ENCODE results near the gene KATNAL1. TPM values are rescaled to one million over a fixed set of nuclear protein-coding genes. Genes with fewer than 3 reads are reported as not detected.
A peak's percentile ranks its signal among the peaks of the same experiment; 100 is the strongest.
"Not testable (repeated sequence)": the region's sequence is repeated elsewhere in the genome, so short reads cannot be mapped to it uniquely, and the experiment has no call there.

KATNAL1 gene
- polyA plus RNA-seq, 4 donors = 10.7 to 15.9 (median 11.9) TPM

DNA sequence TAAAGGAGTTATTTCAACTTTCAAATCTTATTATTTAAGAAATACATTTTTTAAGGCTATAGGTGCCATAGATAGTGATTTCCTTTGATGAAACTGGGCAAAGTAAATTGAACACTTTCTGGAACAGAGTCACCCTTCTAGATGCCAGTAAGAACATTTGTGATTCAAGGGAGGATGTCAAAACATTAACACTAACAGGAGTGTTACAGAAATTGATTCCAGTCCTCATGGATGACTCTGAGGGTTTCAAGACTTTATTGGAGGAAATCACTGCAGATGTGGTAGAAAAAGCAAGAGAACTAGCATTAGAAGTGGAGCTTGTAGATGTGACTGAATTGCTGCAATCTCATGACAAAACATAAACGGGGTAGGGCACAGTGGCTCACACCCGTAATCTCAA is 12.2 kb downstream of the KATNAL1 start:
- no peak for DNase-seq (ENCODE audit: low read depth in 4 of 4, low spot score in 2 of 4)

DNA sequence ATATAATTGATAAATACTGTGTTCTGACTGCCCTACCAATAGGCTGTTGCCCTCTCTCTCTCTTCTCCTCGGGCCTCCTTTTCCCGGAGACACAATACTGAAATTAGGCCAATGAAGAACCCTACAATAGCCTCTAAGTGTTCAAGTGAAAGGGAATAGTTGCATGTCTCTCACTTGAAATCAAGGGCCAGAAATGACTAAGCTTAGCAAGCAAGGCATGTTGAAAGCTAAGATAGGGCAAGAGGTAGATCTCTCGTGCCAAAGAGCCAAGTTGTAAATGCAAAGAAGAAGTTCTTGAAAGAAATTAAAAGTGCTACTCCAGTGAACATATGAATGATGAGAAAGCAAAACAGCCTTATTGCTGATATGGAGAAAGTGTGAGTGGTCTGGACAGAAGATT is 13.3 kb downstream of the KATNAL1 start:
- no peak for DNase-seq (ENCODE audit: low read depth in 4 of 4, low spot score in 2 of 4)

DNA sequence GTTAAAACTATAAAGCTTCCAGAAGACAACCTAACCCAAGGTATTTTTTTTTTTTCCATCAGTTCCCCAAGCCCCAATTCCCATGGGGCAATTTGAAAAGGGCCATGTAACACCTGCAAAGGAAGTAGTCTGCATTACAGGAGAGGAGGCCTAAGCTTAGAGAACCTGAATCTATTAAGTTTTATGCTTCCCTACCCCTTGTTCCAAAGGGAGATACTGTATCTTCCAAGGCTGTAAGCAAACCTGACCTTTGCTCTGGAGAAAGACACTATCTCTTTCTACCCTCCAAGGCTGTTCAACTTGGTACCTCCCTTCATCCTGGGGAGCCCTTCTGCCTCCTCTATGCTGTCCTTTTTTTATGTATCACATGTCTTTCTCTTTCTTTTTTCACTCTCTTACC is 15.0 kb downstream of the KATNAL1 start:
- no peak for DNase-seq (ENCODE audit: low read depth in 4 of 4, low spot score in 2 of 4)

DNA sequence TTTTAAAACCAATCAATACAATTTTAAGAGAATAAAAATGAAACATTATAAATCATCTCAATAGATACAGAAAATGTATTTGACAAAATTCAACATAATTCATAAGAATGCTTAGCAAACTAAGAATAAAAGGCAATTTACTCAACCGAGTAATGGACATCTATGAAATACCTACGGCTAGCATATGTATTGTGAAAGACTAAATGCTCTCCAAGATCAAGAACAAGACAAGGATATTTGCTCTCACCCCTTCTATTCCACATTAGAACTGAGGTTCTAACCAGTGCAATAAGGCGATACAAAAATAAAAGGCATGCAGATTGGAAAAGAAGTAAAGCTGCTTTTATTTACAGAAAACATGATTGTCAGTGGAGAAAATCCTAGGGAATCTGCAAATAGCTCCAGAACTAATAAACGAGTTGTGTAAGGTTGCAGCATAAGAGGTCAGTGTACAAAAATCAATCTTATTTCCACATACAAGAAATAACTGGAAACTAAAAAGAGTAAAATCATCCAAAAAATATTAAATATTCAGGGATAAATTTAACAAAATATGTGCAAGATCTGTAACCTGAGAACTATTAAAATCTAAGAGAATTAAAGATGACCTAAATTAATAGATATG is 16.4 kb downstream of the KATNAL1 start:
- no peak for DNase-seq (ENCODE audit: low read depth in 4 of 4, low spot score in 2 of 4)

DNA sequence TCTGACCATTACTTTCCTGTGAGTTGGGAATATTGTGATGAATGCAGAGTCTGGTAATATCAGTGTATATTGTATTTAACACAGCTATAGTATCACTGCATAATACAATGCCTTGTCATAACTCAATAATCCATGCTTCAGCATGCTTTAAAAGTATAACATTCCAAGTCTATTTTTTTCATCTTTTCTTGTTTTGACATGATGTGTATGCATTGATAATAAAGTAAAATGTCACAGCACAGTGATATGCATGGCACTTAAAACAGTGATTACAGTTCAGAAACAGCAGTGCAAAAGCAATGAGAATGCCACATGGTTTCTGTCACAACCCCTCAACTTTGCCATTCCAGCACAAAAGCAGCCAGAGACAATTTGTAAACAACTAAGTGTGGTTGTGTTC is 17.8 kb downstream of the KATNAL1 start:
- DNase-seq (ENCODE audit: low read depth in 4 of 4, low spot score in 2 of 4) = no peak

DNA sequence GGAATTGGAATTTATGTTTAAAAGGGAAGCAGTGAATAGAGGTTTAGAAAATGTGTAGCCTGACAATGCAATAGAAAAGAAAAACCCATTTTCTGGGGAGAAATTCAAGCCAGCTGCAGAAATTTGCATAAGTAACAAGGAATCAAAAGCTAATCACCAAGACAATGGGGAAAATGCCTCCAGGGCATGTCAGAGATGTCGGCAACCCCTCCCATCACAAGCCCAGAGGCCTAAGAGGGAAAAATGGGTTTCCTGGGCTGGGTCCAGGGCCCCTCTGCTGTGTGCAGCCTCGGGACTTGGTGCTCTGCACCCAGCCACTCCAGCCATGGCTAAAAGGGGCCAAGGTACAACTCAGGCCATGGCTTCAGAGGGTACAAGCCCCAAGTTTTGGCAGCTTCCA is 21.3 kb downstream of the KATNAL1 start:
- DNase-seq (ENCODE audit: low read depth in 4 of 4, low spot score in 2 of 4) = not testable (repeated sequence)

DNA sequence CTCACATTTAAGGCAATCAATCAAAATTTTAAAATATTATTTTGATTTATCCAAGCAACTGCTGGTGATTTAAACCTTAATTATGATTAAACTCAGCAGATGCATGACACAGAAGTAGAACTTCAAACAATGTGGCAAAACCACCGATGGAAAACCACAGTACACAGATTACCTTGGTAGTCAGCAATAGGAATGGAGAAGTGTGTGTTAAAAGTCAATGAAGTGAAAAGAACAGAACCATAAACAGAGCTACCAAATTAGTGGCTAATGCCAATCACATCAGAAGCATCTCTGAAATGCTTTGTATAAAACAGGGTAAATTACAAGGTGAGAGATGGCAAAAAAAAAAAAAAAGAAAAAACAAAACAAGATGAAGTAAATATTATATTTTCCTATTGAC is 31.2 kb downstream of the KATNAL1 start:
- DNase-seq (ENCODE audit: low read depth in 4 of 4, low spot score in 2 of 4) = no peak

DNA sequence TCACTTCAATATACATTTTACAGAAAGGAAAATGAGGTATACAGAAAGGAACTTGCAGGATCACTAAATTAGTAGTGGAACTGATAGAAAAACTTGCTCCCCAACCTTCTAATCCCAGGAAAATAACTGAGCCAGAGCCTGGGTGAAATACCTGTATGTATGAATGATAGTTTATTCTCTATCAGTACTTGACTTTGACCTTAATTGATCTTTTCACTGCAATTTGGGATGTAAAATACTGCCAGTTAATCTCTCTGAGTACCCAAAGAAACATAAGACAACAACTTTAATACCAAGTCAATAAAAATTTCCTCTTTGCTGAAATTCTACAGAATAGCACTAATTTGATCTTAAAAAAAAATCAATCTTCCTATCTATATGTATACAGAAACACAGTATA is 33.3 kb downstream of the KATNAL1 start:
- no peak for DNase-seq (ENCODE audit: low read depth in 4 of 4, low spot score in 2 of 4)

DNA sequence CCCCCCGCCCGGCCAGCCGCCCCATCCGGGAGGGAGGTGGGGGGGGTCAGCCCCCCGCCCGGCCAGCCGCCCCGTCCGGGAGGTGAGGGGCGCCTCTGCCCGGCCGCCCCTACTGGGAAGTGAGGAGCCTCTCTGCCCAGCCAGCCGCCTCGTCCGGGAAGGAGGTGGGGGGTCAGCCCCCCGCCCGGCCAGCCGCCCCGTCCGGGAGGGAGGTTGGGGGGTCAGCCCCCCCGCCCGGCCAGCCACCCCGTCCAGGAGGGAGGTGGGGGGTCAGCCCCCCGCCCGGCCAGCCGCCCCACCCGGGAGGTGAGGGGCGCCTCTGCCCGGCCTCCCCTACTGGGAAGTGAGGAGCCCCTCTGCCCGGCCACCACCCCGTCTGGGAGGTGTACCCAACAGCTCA is 37.3 kb downstream of the KATNAL1 start:
- DNase-seq (ENCODE audit: low read depth in 4 of 4, low spot score in 2 of 4) = not testable (repeated sequence)

DNA sequence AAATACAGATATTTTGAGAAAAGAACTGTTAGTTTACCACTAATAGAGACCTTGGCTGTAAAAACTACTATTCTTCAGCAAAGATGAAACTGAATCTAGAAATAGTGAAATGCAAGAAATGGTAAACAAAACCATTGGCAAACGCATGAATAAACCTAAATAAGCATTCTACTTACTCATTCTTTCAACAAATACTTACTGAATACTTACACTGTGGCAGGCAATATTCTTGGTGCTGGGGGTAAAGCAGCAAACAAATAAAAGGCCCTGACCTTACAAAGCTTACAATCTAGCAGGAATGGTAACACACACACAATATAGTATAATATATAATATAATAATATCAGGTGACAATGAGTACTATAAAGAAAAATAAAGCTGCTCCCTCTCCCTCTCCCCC is 38.7 kb downstream of the KATNAL1 start:
- no peak for DNase-seq (ENCODE audit: low read depth in 4 of 4, low spot score in 2 of 4)

DNA sequence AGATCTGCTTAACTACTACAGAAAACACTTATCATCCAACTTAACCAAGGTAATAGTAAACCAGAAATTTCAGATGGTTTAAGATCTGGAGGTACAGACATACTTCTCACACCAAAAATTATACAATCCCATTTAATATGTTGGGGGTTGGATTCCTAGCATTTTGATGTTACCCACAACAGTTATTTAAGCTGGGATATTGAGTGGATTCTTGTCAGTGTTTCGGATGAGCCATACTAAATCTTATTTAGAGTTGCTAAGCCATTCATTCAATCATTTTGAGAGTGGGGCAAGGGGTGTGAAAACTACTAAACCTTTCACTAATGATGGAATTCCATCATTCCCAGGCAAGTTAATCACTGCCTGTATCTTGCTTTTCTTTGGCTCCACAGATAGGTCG is 40.6 kb downstream of the KATNAL1 start:
- no peak for DNase-seq (ENCODE audit: low read depth in 4 of 4, low spot score in 2 of 4)

DNA sequence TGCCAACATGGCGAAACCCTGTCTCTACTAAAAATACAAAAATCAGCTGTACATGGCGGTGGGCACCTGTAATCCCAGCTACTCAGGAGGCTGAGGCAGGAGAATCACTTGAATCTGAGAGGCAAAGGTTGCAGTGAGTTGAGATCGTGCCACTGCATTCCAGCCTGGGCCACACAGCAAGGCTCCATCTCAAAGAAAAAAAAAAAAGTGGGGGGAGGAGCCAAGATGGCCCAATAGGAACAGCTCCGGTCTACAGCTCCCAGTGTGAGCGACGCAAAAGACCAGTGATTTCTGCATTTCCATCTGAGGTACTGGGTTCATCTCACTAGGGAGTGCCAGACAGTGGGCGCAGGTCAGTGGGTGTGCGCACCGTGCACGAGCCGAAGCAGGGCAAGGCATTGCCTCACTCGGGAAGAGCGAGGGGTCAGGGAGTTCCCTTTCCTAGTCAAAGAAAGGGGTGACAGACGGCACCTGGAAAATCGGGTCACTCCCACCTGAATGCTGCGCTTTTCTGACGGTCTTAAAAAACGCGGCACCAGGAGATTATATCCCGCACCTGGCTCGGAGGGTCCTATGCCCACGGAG is 48.1 kb downstream of the KATNAL1 start:
- not testable (repeated sequence) for DNase-seq (ENCODE audit: low read depth in 4 of 4, low spot score in 2 of 4)

DNA sequence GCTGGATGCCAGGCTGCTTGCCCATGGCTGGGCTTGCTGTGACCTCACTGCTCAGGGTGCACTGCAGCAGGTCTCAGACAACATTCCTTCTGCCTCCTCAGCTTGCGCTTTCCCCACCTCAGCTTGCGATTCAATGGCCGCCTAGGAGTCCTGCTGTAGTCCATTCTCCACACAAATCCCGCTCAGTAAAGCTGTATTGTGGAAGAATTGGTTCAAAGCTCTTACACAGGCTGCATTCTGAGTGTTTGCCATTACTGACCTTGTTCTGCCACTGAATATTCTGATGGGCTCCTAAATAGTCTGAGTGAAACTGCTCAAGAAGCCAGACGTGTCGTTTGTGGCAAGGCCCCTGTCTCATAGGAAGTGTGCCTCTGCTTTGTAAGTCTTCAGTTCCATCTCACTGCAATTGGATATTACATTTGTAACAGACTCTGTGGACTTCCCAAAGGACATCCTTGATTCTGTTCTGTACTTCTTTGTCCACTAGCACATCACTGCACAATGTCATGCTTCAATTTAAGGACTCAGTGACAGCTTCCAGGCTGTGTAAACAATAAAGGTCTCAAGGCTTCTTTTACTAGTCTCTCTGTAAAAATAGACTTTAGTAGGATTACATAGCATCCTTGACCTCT is 49.8 kb downstream of the KATNAL1 start:
- DNase-seq (ENCODE audit: low read depth in 4 of 4, low spot score in 2 of 4) = peak in 3 of 4 donors; percentile 18 to 31 (median 31)

DNA sequence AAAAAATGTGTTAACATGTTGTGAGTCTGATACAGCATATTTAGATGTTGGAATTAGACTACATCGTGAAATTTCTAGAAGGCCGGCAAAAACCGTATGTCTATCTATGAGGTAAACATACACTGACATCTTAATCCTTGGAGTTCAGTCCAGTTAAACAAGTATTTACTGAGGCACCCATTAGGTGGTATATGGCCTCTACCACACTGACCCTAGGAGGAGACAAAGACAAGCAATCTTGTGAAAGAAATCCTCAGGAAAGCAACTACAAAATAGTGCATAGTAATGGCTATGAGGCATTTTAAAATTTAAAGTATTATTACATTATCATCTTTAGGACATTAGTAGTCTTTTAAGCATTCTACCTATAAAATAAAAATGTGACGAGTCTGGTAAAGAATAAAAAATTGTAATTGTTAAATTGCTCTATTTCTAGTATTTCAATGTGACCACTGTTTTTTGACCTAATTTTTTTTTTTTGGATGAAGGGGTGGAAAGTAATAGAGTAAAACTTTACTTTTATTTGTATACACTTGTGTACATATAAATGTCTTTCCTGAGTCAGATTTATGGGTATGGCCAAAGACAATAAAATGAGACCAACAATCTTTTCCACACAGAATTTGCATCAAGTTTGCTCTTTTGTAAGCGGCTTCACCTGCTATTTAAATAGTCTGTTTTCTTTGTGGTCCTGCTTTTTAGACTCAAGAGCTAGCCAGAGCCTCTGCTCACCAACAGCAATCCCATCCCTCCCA is 50.5 kb downstream of the KATNAL1 start:
- no peak for DNase-seq (ENCODE audit: low read depth in 4 of 4, low spot score in 2 of 4)

DNA sequence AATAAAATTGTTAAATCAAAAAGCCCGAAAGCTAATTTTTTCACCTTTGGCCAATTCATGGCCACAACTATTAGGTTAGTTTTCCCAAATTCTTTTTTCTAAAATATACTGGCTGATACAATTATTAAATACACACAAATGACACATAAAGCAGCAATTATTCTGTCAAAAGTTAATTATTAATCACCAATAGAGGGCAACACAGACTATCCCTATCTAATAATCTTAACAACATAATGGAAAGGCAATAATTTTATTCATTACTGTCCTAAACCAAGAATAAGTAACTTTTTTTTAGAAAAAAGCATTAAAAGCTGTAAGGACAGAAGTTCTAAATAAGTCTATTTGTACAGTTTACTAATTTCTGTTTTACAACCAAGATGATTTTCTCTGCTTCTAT is 51.7 kb downstream of the KATNAL1 start:
- DNase-seq (ENCODE audit: low read depth in 4 of 4, low spot score in 2 of 4) = no peak

DNA sequence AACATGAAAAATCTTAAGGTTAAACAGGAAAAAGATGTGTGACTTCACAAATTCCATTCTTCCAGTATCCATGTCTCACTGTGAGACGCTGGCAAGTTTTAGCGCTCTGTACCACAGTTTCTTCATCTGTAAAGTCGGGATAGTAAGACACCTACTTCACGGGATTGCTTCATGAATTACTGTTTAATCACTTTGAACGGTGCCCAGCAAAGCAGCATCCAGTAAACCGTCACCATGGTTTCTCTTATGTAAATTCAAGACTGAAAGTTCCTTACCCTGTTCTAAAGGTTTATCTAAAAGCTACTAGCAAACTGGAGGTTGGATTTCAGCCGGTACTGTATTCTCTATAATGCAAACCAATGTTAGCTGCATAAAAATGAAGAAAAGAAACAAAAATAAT is 53.5 kb downstream of the KATNAL1 start:
- DNase-seq (ENCODE audit: low read depth in 4 of 4, low spot score in 2 of 4) = no peak

DNA sequence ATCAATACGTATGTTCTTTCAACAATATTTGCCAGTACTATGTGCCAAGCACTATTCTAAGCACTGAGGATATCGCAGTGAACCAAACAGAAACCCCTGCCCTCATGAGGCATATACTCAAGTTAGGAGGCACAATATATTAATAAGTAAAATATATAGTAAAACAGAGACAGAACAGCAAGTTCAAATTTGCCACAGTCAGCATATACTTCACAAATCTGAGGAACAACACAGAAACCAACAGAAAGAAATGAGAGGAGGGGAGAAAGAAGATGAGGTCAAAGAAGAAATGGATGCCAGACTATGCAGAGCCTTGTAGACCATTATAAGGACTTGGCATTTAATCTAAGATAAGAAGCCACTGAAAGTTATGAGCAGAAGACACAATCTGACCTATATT is 59.9 kb downstream of the KATNAL1 start:
- no peak for DNase-seq (ENCODE audit: low read depth in 4 of 4, low spot score in 2 of 4)

DNA sequence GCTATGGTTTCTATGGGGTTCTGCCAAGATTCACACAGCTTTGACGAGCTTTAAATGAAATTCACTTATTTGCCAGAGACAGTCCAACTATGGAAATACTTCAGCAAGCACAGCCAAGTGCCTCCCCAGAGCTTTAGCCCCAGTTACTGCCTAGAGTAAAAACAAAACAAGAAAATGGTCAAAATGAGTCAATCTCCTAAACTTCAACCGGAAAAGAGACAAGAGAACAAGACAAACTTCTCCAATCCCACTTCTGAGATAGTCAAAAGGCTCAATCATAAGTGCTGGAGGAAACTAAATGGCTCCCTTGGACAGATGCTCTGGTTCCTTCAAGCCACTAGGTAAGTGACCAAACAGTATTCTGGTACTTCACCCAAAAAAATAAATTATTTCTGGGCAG is 65.8 kb downstream of the KATNAL1 start:
- no peak for DNase-seq (ENCODE audit: low read depth in 4 of 4, low spot score in 2 of 4)

DNA sequence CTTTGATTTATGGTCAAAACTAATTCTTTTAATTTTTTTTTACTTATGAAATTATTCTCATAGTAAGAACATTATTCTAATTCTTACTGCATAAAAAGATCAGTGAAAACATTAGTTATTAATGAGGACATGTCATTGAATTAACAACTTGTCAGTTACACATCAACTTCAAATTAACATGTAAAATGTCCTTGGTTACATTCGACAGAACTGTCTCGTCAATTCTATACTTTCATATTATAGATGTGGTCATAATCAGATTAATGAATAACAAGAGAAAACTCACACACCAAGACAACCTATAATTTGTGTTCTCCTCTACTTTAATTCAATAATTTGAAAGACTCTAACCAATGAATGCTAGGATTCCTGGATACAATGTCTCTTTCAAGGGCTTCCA is 66.7 kb downstream of the KATNAL1 start:
- DNase-seq (ENCODE audit: low read depth in 4 of 4, low spot score in 2 of 4) = no peak

DNA sequence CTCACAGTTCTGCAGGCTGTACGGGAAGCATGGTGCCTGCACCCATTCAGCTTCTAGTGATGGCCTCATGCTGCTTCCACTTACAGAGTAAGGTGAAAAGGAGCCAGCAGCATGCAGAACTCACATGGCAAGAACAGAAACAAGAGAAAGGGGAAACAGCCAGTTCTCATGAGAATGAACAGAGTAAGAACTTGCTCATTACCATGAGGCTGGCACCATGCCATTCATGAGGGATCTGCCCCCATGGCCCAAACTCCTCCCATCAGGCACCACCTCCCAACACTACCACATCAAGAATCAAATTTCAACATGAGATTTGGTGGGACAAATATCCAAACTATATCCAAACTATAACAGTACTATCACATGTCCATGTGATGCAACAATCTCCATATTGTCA is 72.1 kb downstream of the KATNAL1 start:
- DNase-seq (ENCODE audit: low read depth in 4 of 4, low spot score in 2 of 4) = no peak

DNA sequence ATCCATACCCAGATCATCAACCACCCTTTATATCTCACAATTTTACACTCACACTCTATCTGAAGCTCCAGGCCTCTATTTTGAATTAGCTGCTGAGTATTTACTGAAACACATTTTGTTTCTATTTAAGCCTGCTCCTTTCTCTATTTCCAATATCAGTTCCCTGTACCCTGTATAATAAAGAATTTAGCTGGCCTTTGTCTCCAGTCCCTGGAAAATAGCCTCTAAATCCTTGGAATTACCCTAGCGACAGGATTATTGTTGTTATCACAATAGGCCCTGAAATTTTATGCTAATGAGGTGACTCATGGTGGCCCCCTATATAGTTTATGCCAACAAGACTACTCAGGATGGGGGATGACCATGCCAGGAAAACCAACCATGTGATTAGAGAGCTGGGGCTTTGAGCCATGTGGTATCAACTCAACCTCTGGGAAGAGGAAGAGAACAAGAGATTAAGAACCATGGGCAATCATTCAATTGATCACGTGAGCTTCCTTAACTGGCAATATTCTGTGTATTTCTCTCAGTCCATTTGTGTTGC is 72.7 kb downstream of the KATNAL1 start:
- DNase-seq (ENCODE audit: low read depth in 4 of 4, low spot score in 2 of 4) = no peak

Measured in left renal cortex interstitium (tissue), 4 donors.